HepG2 (cell line): ENCODE results near the gene IRS1. TPM values are rescaled to one million over a fixed set of nuclear protein-coding genes. Genes with fewer than 3 reads are reported as not detected.

Experiments used
- ATRX ChIP-seq: sonication (generic); formaldehyde crosslinking; IDR thresholded peaks from 2 replicates; pipeline ENCODE4 v1.4.0; 2020; ENCODE audit warnings: missing genetic modification reagents, borderline replicate concordance
- CHD4 ChIP-seq: fragments of 200-600 bp; sonication (generic); IDR thresholded peaks from 2 replicates; pipeline ENCODE4 v1.7.0; 2017; ENCODE audit warnings: mild to moderate bottlenecking, low read length, borderline replicate concordance
- HDAC2 ChIP-seq: sonication (generic); formaldehyde crosslinking; IDR thresholded peaks from 2 replicates; pipeline ENCODE4 v1.4.0; 2020; ENCODE audit warnings: missing genetic modification reagents
- JARID2 ChIP-seq: sonication (generic); formaldehyde crosslinking; IDR thresholded peaks from 2 replicates; pipeline ENCODE4 v1.8.1; 2023; ENCODE audit warnings: missing genetic modification reagents, inconsistent platforms; ENCODE audit not compliant: insufficient replicate concordance
- NR2F6 ChIP-seq, 2 experiments: IDR thresholded peaks; 2 replicates each; pipeline ENCODE4 v1.6.1; 2016; ENCODE audit warnings: antibody characterized with exemption in 1 of 2, mild to moderate bottlenecking in 1 of 2
- PATZ1 ChIP-seq: sonication (generic); formaldehyde crosslinking; IDR thresholded peaks from 2 replicates; pipeline ENCODE4 v1.4.0; 2020; ENCODE audit warnings: missing genetic modification reagents
- PITX1 ChIP-seq: sonication (generic); formaldehyde crosslinking; IDR thresholded peaks from 2 replicates; pipeline ENCODE4 v1.5.1; 2020; ENCODE audit warnings: mild to moderate bottlenecking, missing genetic modification reagents
- RFX5 ChIP-seq: IDR thresholded peaks from 2 replicates; pipeline ENCODE4 v1.6.1; 2011; ENCODE audit warnings: low read depth, low read length, improper control_type of control experiment
- SAFB2 ChIP-seq: sonication (generic); formaldehyde crosslinking; IDR thresholded peaks from 2 replicates; pipeline ENCODE4 v1.5.1; 2020; ENCODE audit warnings: missing genetic modification reagents, low read depth, mild to moderate bottlenecking, borderline replicate concordance
- SPEN ChIP-seq: sonication (generic); formaldehyde crosslinking; IDR thresholded peaks from 2 replicates; pipeline ENCODE4 v1.5.1; 2020; ENCODE audit warnings: low read depth, mild to moderate bottlenecking, missing genetic modification reagents
- ZBTB39 ChIP-seq: sonication (generic); formaldehyde crosslinking; IDR thresholded peaks from 2 replicates; pipeline ENCODE4 v1.5.0; 2020; ENCODE audit warnings: missing genetic modification reagents
- ZNF224 ChIP-seq: sonication (generic); formaldehyde crosslinking; IDR thresholded peaks from 2 replicates; pipeline ENCODE4 v1.5.0; 2020; ENCODE audit warnings: mild to moderate bottlenecking, missing genetic modification reagents
- ZNF383 ChIP-seq: sonication (generic); formaldehyde crosslinking; IDR thresholded peaks from 2 replicates; pipeline ENCODE4 v1.4.0; 2020; ENCODE audit warnings: missing genetic modification reagents, mild to moderate bottlenecking, borderline replicate concordance
- ZNF431 ChIP-seq: sonication (generic); formaldehyde crosslinking; IDR thresholded peaks from 2 replicates; pipeline ENCODE4 v1.9.0; 2022; ENCODE audit warnings: missing genetic modification reagents, low read depth, mild to moderate bottlenecking, borderline replicate concordance
- ZNF737 ChIP-seq: sonication (generic); formaldehyde crosslinking; IDR thresholded peaks from 2 replicates; pipeline ENCODE4 v1.5.0; 2020; ENCODE audit warnings: missing genetic modification reagents, mild to moderate bottlenecking, borderline replicate concordance
- polyA plus RNA-seq, 8 experiments: library from polyadenylated mRNA; depleted of rRNA in 3 of 8; stranded (reverse) in 7 of 8; unstranded in 1 of 8; fragments of >200 nt; fragmentation: Illumina TruSeq in 4 of 8; extraction: Trizol in 4 of 8; gene quantifications; 2 replicates each; pipeline versions ENCODE4 v1.2.1 to v1.2.3, GENCODE V29; 2011 to 2016; ENCODE audit warnings: low read depth in 4 of 8, missing spikeins in 1 of 8, mixed read lengths in 1 of 8; ENCODE audit not compliant: insufficient read depth in 1 of 8
- total RNA-seq, 5 experiments: library from RNA; depleted of rRNA; stranded (reverse); fragments of >200 nt; fragmentation: Illumina TruSeq; extraction: Trizol; gene quantifications; 2 replicates each; pipeline ENCODE4 v1.2.3, GENCODE V29; 2016; ENCODE audit warnings: low read depth in 1 of 5
- TF ChIP-seq, protein P1 (sequence below): sonication (generic); formaldehyde crosslinking; IDR thresholded peaks from 2 replicates; pipeline ENCODE4 v1.4.0; 2020; ENCODE audit warnings: missing genetic modification reagents; ENCODE audit errors: not compliant biosample characterization
- TF ChIP-seq, protein P2 (sequence below): sonication (generic); formaldehyde crosslinking; IDR thresholded peaks from 2 replicates; pipeline ENCODE4 v1.4.0; 2020; ENCODE audit warnings: mild to moderate bottlenecking, low read depth, missing genetic modification reagents
- TF ChIP-seq, protein P3 (sequence below): sonication (generic); formaldehyde crosslinking; IDR thresholded peaks from 2 replicates; pipeline ENCODE4 v1.8.1; 2022; ENCODE audit warnings: mild to moderate bottlenecking, missing genetic modification reagents

Gene IRS1
- total and polyA plus RNA-seq, 2 of the 13 experiments (the other 11 are each of a cell fraction or from before 2014, with no cell fraction given) = 8.7 to 9.0 TPM

DNA sequence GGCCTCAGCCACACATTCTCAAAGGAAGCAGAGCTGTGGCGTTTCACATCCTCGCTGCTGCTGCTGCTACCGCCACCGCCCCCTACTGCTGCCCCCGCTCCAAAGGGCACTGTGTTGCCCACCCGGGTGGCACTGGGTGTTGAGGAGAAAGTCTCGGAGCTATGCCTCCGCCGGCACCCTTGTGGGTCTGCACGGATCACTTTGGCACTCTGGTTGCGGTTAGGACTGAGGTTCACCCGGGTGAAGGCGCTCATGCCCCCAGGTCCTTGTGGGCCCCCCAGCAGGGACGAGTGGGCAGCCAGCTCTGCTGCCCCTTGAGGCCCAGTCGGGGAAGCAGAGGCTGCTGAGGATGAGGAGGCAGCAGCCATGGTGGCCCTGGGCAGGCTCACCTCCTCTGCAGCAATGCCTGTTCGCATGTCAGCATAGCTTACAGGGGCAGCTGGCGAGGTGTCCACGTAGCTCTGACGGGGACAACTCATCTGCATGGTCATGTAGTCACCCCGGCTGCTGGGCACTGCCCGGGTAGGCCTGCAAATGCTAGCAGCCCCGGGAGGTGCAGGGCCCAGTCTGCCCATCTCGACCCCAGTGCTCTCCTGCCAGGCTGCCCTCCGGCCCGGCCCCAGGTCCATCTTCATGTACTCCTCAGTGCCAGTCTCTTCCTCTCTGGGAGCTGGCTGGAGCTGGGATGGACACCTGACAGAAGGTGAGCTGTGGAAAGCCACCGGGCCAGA is 4.2 kb downstream of the IRS1 start (continued):
- TF ChIP-seq, protein P1, sequence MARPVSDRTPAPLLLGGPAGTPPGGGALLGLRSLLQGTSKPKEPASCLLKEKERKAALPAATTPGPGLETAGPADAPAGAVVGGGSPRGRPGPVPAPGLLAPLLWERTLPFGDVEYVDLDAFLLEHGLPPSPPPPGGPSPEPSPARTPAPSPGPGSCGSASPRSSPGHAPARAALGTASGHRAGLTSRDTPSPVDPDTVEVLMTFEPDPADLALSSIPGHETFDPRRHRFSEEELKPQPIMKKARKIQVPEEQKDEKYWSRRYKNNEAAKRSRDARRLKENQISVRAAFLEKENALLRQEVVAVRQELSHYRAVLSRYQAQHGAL = no peak
- TF ChIP-seq CHD4 (no peak), JARID2 (no peak), SAFB2 (CRISPR knock-in tag) (0 out of 2 replicates have a peak, but pooled peaks have one; percentile 61), RFX5 (no peak), SPEN (CRISPR knock-in tag) (peak; percentile 15; the same call in 1 of the 2 replicates), ZBTB39 (CRISPR knock-in tag) (no peak), PATZ1 (peak; percentile 73), HDAC2 (no peak), ZNF737 (CRISPR knock-in tag) (no peak), ZNF383 (CRISPR knock-in tag) (no peak), ZNF431 (CRISPR knock-in tag) (no peak), PITX1 (CRISPR knock-in tag) (0 out of 2 replicates have a peak, but pooled peaks have one; percentile 7), NR2F6 (IDR thresholded peaks at IDR 0.05) (no peak), NR2F6 (CRISPR knock-in tag; IDR thresholded peaks at IDR 0.05) (no peak), ZNF224 (CRISPR knock-in tag) (peak; percentile 87; the same call in 1 of the 2 replicates), ATRX (no peak)
- TF ChIP-seq, protein P2, sequence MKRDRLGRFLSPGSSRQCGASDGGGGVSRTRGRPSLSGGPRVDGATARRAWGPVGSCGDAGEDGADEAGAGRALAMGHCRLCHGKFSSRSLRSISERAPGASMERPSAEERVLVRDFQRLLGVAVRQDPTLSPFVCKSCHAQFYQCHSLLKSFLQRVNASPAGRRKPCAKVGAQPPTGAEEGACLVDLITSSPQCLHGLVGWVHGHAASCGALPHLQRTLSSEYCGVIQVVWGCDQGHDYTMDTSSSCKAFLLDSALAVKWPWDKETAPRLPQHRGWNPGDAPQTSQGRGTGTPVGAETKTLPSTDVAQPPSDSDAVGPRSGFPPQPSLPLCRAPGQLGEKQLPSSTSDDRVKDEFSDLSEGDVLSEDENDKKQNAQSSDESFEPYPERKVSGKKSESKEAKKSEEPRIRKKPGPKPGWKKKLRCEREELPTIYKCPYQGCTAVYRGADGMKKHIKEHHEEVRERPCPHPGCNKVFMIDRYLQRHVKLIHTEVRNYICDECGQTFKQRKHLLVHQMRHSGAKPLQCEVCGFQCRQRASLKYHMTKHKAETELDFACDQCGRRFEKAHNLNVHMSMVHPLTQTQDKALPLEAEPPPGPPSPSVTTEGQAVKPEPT (CRISPR knock-in tag) = no peak
- TF ChIP-seq, protein P3, sequence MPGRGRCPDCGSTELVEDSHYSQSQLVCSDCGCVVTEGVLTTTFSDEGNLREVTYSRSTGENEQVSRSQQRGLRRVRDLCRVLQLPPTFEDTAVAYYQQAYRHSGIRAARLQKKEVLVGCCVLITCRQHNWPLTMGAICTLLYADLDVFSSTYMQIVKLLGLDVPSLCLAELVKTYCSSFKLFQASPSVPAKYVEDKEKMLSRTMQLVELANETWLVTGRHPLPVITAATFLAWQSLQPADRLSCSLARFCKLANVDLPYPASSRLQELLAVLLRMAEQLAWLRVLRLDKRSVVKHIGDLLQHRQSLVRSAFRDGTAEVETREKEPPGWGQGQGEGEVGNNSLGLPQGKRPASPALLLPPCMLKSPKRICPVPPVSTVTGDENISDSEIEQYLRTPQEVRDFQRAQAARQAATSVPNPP (CRISPR knock-in tag) = no peak; the same call in 1 of the 2 replicates
